HepG2 (cell line): ENCODE results near the gene PSMA7. TPM values are rescaled to one million over a fixed set of nuclear protein-coding genes. Genes with fewer than 3 reads are reported as not detected.
A peak's percentile ranks its signal among the peaks of the same experiment; 100 is the strongest.

ENCODE experiments used
- ARID2 ChIP-seq: sonication (generic); formaldehyde crosslinking; IDR thresholded peaks from 2 replicates; pipeline ENCODE4 v1.8.1; 2022; ENCODE audit warnings: mild to moderate bottlenecking, missing genetic modification reagents, borderline replicate concordance
- EHMT2 ChIP-seq: fragments of 200-600 bp; sonication (generic); IDR thresholded peaks from 2 replicates; pipeline ENCODE4 v1.7.0; 2017; ENCODE audit warnings: antibody characterized with exemption, low read depth, low read length, borderline replicate concordance
- ELF4 ChIP-seq: sonication (generic); formaldehyde crosslinking; IDR thresholded peaks from 2 replicates; pipeline ENCODE4 v1.5.0; 2020; ENCODE audit warnings: missing genetic modification reagents, mild to moderate bottlenecking, moderate library complexity, borderline replicate concordance
- HNF1A ChIP-seq, 2 experiments: sonication (generic) in 1 of 2; formaldehyde crosslinking in 1 of 2; IDR thresholded peaks; 2 replicates each; pipeline versions ENCODE4 v1.4.0 to v1.6.1; 2016 to 2020; ENCODE audit warnings: borderline replicate concordance in 1 of 2, low read depth in 1 of 2, mild to moderate bottlenecking in 1 of 2, missing genetic modification reagents in 1 of 2
- KLF13 ChIP-seq: sonication (generic); formaldehyde crosslinking; IDR thresholded peaks from 2 replicates; pipeline ENCODE4 v1.4.0; 2020; ENCODE audit warnings: mild to moderate bottlenecking, missing genetic modification reagents
- NFKB2 ChIP-seq: sonication (generic); formaldehyde crosslinking; IDR thresholded peaks from 2 replicates; pipeline ENCODE4 v1.4.0; 2020; ENCODE audit warnings: missing genetic modification reagents, borderline replicate concordance
- PREB ChIP-seq: sonication (generic); formaldehyde crosslinking; IDR thresholded peaks from 2 replicates; pipeline ENCODE4 v1.4.0; 2020; ENCODE audit warnings: missing genetic modification reagents
- SMAD1 ChIP-seq: sonication (generic); formaldehyde crosslinking; IDR thresholded peaks from 2 replicates; pipeline ENCODE4 v1.4.0; 2020; ENCODE audit warnings: missing genetic modification reagents, low read depth, mild to moderate bottlenecking, borderline replicate concordance
- SMAD9 ChIP-seq: sonication (generic); formaldehyde crosslinking; IDR thresholded peaks from 2 replicates; pipeline ENCODE4 v1.5.1; 2020; ENCODE audit warnings: mild to moderate bottlenecking, missing genetic modification reagents
- TFDP1 ChIP-seq: IDR thresholded peaks from 2 replicates; pipeline ENCODE4 v1.6.1; 2016; ENCODE audit warnings: missing compliant biosample characterization, missing genetic modification reagents, borderline replicate concordance
- TMF1 ChIP-seq: sonication (generic); formaldehyde crosslinking; IDR thresholded peaks from 2 replicates; pipeline ENCODE4 v1.8.1; 2022; ENCODE audit warnings: low read depth, missing genetic modification reagents
- TRAFD1 ChIP-seq: sonication (generic); formaldehyde crosslinking; IDR thresholded peaks from 2 replicates; pipeline ENCODE4 v1.5.1; 2020; ENCODE audit warnings: missing genetic modification reagents, mild to moderate bottlenecking, borderline replicate concordance
- TRIM24 ChIP-seq: sonication (generic); formaldehyde crosslinking; IDR thresholded peaks from 2 replicates; pipeline ENCODE4 v1.8.0; 2022; ENCODE audit warnings: mild to moderate bottlenecking, missing genetic modification reagents
- ZBTB7A ChIP-seq: sonication (generic); formaldehyde crosslinking; IDR thresholded peaks from 2 replicates; pipeline ENCODE4 v1.8.0; 2022; ENCODE audit warnings: mild to moderate bottlenecking, missing genetic modification reagents
- ZNF138 ChIP-seq: sonication (generic); formaldehyde crosslinking; IDR thresholded peaks from 2 replicates; pipeline ENCODE4 v1.5.0; 2020; ENCODE audit warnings: mild to moderate bottlenecking, low read depth, missing genetic modification reagents
- ZNF432 ChIP-seq: sonication (generic); formaldehyde crosslinking; IDR thresholded peaks from 2 replicates; pipeline ENCODE4 v1.5.0; 2020; ENCODE audit warnings: missing genetic modification reagents, mild to moderate bottlenecking, borderline replicate concordance
- ZNF512 ChIP-seq: sonication (generic); formaldehyde crosslinking; IDR thresholded peaks from 2 replicates; pipeline ENCODE4 v1.4.0; 2020; ENCODE audit warnings: mild to moderate bottlenecking, missing genetic modification reagents
- ZNF766 ChIP-seq: sonication (generic); formaldehyde crosslinking; IDR thresholded peaks from 2 replicates; pipeline ENCODE4 v1.5.0; 2020; ENCODE audit warnings: missing genetic modification reagents, borderline replicate concordance
- polyA plus RNA-seq, 8 experiments: library from polyadenylated mRNA; depleted of rRNA in 3 of 8; stranded (reverse) in 7 of 8; unstranded in 1 of 8; fragments of >200 nt; fragmentation: Illumina TruSeq in 4 of 8; extraction: Trizol in 4 of 8; gene quantifications; 2 replicates each; pipeline versions ENCODE4 v1.2.1 to v1.2.3, GENCODE V29; 2011 to 2016; ENCODE audit warnings: low read depth in 4 of 8, missing spikeins in 1 of 8, mixed read lengths in 1 of 8; ENCODE audit not compliant: insufficient read depth in 1 of 8
- total RNA-seq, 5 experiments: library from RNA; depleted of rRNA; stranded (reverse); fragments of >200 nt; fragmentation: Illumina TruSeq; extraction: Trizol; gene quantifications; 2 replicates each; pipeline ENCODE4 v1.2.3, GENCODE V29; 2016; ENCODE audit warnings: low read depth in 1 of 5

Gene PSMA7
- total and polyA plus RNA-seq, 2 of the 13 experiments (the other 11 are each of a cell fraction or from before 2014, with no cell fraction given): 531 to 631 TPM

- TF ChIP-seq TRAFD1 (CRISPR knock-in tag) (0 out of 2 replicates have a peak, but pooled peaks have one; percentile 11), ZBTB7A (CRISPR knock-in tag) (0 out of 2 replicates have a peak, but pooled peaks have one; percentile 8), ELF4 (CRISPR knock-in tag) (no peak), HNF1A (IDR thresholded peaks at IDR 0.05; ENCODE audit: low read depth) (no peak), HNF1A (CRISPR knock-in tag; IDR thresholded peaks at IDR 0.05; ENCODE audit: borderline replicate concordance) (no peak), ZNF432 (no peak), ZNF512 (CRISPR knock-in tag) (no peak), EHMT2 (no peak), ARID2 (no peak), ZNF766 (CRISPR knock-in tag) (peak; percentile 2; the same call in 1 of the 2 replicates), ZNF138 (CRISPR knock-in tag) (no peak), SMAD1 (CRISPR knock-in tag) (no peak), PREB (CRISPR knock-in tag) (no peak), SMAD9 (CRISPR knock-in tag) (no peak), TMF1 (CRISPR knock-in tag) (no peak), TFDP1 (no peak), KLF13 (CRISPR knock-in tag) (no peak), TRIM24 (CRISPR knock-in tag) (no peak), NFKB2 (CRISPR knock-in tag) (no peak; the same call in 1 of the 2 replicates)
These were observed 728 bp downstream of the PSMA7 start (continued) for GRCh38 chr20:62142252-62143080.
